Psoas muscle (tissue), 8 donors: ENCODE measurements around the gene ZNF674. TPM values are rescaled to one million over a fixed set of nuclear protein-coding genes. Genes with fewer than 3 reads are reported as not detected.
"Not testable (repeated sequence)": the region's sequence is repeated elsewhere in the genome, so short reads cannot be mapped to it uniquely, and the experiment has no call there.

ENCODE experiments used
- ATAC-seq, 4 donors: fragments of 200-7000 bp; cut with Tn5 transposase; one replicate each; pipeline ENCODE4 v1.9.1; 2020; ENCODE audit warnings: moderate library complexity in 3 of 4, mild to moderate bottlenecking in 2 of 4
- DNase-seq, 2 donors: peaks; one replicate each; pipeline ENCODE4 v3.0.0-alpha.2; 2020
- H3K27ac ChIP-seq: fragments of 200-600 bp; one replicate; pipeline ENCODE4 v1.8.0; 2022
- H3K27me3 ChIP-seq, 3 donors: fragments of 200-600 bp in 1 of 3; one replicate each; pipeline versions ENCODE4 v1.6.1 to v1.8.0; 2013 to 2022; ENCODE audit warnings: low read length in 2 of 3, mild to moderate bottlenecking in 2 of 3, moderate library complexity in 1 of 3; ENCODE audit not compliant: insufficient read depth in 3 of 3
- H3K36me3 ChIP-seq, 2 donors: fragments of 200-600 bp in 1 of 2; one replicate each; pipeline versions ENCODE4 v1.6.1 to v1.8.0; 2013 to 2022; ENCODE audit warnings: low read depth in 1 of 2, mild to moderate bottlenecking in 1 of 2, moderate library complexity in 1 of 2; ENCODE audit not compliant: insufficient read depth in 1 of 2
- H3K4me1 ChIP-seq: fragments of 200-600 bp; one replicate; pipeline ENCODE4 v1.8.0; 2022
- H3K4me3 ChIP-seq: fragments of 200-600 bp; one replicate; pipeline ENCODE4 v1.8.0; 2022; ENCODE audit warnings: mild to moderate bottlenecking
- H3K9me3 ChIP-seq: fragments of 200-600 bp; one replicate; pipeline ENCODE4 v1.8.0; 2022
- WGBS, 3 donors: extraction: QIAGEN DNeasy Blood & Tissue Kit; methylation state at CpG; one replicate each; pipeline versions ENCODE4 v1.1.6 to v1.1.7; 2013; 5-methylcytosine and 5-hydroxymethylcytosine counted together
- intact Hi-C, 2 donors: fragments of 100-400 bp; cut with DNase I; formaldehyde crosslinking; loops; one replicate each; pipeline versions ENCODE4 v1.11.0 to v1.14.2; 2022
- polyA plus RNA-seq, 3 donors: library from polyadenylated mRNA; stranded (reverse); fragments of 200-250 nt; gene quantifications; one replicate each; pipeline ENCODE4 v1.2.3, GENCODE V29; 2013
- total RNA-seq, 4 donors: library from RNA; stranded (reverse); fragmentation: NEBNext Ultra II Directional in 2 of 4; extraction: Animal tissue kit (Norgen Biotek cat#: 25700) in 2 of 4; gene quantifications; one replicate each; pipeline versions ENCODE4 v1.2.1 to v1.2.4, GENCODE V29; 2021 to 2023
- TF ChIP-seq, protein P1 (sequence below): fragments of 200-600 bp; IDR thresholded peaks from one replicate; pipeline ENCODE4 v1.8.0; 2022; ENCODE audit warnings: antibody characterized with exemption
- donor health status: healthy with polysubstance abuse.
- donor health status: DM: no; HTN: no; CAD: no; lungs with moderate emphysema.
- donor health status: Bipolar disorder and iron deficiency.
- donor health status: healthy.
- donor health status: DM: yes; HTN: yes; CAD: no.
- donor health status: DM: no; HTN: no; CAD: no.
- donor health status: DM: no; HTN: no; CAD: no.
- donor health status: DM: yes; HTN: yes; CAD: no.

ZNF674 gene
- total and polyA plus RNA-seq, 7 donors = 1.3 to 3.2 (median 2.5) TPM

DNA sequence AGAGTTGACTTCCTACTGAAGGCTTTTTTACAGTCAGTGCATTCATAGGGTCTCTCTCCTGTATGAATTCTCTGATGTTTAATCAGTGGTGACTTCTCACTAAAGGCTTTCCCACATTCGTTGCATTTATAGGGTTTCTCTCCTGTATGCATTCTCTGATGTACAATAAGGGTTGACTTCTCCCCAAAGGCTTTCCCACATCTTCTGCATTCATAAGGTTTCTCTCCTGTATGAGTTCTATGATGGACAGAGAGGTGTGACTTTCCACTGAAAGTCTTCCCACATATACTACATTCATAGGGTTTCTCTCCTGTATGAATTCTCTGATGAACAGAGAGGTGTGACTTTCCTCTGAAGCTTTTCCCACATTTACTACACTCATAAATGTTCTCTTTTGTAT lies 45.2 kb downstream of the ZNF674 start:
- Histone ChIP-seq H3K4me3 (no peak overlapping the region), H3K36me3 (peaks cover 0 to 5% of the 10 kb centered on the region in 2 donors), H3K27ac (no peak overlapping the region), H3K4me1 (no peaks in the 10 kb centered on the region), H3K9me3 (peaks cover 62% of the 10 kb centered on the region), H3K27me3 (no peaks in the 10 kb centered on the region)
- WGBS, 3 donors = 83 to 100% (median 95%) methylated on average over 1 of the region's 1 CpG
- no peak for ATAC-seq
- TF ChIP-seq, protein P1, sequence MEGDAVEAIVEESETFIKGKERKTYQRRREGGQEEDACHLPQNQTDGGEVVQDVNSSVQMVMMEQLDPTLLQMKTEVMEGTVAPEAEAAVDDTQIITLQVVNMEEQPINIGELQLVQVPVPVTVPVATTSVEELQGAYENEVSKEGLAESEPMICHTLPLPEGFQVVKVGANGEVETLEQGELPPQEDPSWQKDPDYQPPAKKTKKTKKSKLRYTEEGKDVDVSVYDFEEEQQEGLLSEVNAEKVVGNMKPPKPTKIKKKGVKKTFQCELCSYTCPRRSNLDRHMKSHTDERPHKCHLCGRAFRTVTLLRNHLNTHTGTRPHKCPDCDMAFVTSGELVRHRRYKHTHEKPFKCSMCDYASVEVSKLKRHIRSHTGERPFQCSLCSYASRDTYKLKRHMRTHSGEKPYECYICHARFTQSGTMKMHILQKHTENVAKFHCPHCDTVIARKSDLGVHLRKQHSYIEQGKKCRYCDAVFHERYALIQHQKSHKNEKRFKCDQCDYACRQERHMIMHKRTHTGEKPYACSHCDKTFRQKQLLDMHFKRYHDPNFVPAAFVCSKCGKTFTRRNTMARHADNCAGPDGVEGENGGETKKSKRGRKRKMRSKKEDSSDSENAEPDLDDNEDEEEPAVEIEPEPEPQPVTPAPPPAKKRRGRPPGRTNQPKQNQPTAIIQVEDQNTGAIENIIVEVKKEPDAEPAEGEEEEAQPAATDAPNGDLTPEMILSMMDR = no peak
- DNase-seq = no peak
- intact Hi-C loops = no loop called here

DNA sequence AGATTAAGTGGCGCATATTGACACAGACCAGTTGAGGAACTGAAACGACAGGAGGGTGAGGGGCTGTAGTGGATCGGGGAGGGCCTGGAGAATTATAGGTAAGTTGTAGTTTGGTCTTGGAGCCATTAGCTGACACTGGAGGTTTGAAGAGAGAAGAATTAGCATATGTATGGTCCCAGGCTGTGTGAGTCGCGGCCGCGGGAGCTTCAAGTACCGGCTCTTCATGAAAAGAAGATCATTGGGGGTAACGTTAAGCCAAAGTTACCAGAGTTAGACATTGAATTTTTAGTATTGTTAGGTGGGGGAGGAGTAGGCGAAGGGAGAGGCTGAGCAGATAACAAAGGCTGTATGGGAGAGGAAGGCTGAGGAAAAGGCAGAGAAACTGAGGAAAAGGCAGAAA lies 56.5 kb downstream of the ZNF674 start:
- Histone ChIP-seq H3K9me3 (peaks cover 32% of the 10 kb centered on the region), H3K4me3 (no peak overlapping the region), H3K27me3 (no peaks in the 10 kb centered on the region), H3K27ac (no peak overlapping the region), H3K36me3 (no peaks in the 10 kb centered on the region), H3K4me1 (no peaks in the 10 kb centered on the region)
- no peak for DNase-seq
- intact Hi-C loops = no loop called here
- WGBS, 3 donors = 72 to 80% (median 74%) methylated on average over 9 to 10 of the region's 10 CpGs
- TF ChIP-seq, protein P1 = no peak
- no peak for ATAC-seq

DNA sequence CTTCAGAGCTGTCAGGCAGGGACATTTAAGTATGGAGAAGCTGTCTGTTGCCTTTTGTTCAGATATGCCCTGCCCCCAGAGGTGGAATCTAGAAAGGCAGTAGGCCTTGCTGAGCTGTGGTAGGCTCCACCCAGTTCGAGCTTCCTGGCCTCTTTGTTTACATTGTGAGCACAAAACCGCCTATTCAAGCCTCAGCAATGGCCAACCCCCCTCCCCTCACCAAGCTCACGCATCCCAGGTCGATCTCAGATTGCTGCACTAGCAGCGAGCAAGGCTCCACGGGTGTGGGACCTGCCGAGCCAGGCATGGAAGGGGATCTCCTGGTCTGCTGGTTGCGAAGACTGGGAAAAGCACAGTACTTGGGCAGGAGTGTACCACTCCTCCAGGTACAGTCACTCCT lies 59.3 kb downstream of the ZNF674 start:
- DNase-seq (no peak), ATAC-seq (no peak)
- H3K4me3 ChIP-seq = no peak overlapping the region
- H3K9me3 ChIP-seq = peaks cover 13% of the 10 kb centered on the region
- TF ChIP-seq, protein P1 = no peak
- no peaks in the 10 kb centered on the region for H3K27me3 ChIP-seq
- H3K4me1 ChIP-seq = no peaks in the 10 kb centered on the region
- intact Hi-C loops = no loop called here
- no peak overlapping the region for H3K27ac ChIP-seq
- 78 to 97% (median 92%) methylated on average over 6 to 8 of the region's 8 CpGs for whole genome bisulfite sequencing, 3 donors
- no peaks in the 10 kb centered on the region for H3K36me3 ChIP-seq

DNA sequence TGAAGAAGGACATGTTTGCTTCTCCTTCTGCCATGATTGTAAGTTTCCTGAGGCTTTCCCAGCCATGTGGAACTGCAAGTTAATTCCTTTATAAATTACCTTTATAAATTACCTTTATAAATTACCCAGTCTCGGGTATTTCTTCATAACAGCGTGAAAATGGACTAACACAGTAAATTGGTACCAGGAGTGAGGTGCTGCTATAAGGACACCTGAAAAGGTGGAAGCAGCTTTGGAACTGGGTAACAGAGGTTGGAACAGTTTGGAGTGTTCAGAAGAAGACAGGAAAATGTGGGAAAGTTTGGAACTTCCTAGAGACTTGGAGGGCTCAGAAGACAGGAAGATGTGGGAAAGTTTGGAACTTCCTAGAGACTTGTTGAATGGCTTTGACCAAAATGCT lies 66.6 kb downstream of the ZNF674 start:
- H3K27me3 ChIP-seq, H3K36me3 ChIP-seq, H3K4me1 ChIP-seq, DNase-seq, H3K4me3 ChIP-seq, H3K27ac ChIP-seq, ATAC-seq, intact Hi-C loops: not testable (repeated sequence)
- 77 to 98% (median 96%) methylated on average over 2 of the region's 2 CpGs for WGBS, 3 donors
- H3K9me3 ChIP-seq = peaks cover 14% of the 10 kb centered on the region

DNA sequence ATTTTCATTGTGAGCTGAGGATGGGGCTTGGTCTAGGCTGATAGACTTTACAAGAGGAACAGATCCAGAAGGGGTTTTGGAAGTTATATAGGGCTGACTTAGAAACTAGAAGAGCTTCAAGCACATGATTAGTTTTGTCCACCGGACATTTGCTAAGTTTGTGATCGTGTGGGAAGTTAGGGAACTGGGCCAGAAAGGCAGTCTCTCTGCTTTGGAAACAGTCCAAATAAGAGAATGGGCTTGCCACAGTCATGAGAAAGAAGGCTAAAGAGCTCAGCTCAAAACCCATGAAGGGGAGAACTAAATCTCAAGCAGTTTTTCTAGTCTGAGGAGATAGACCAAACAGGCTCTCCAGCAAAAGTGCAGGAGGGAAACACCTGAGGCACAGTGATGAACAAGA lies 67.8 kb downstream of the ZNF674 start:
- WGBS, 3 donors = 5 to 32% (median 8%) methylated on average over 2 of the region's 2 CpGs
- intact Hi-C loops = no loop called here
- ATAC-seq = no peak
- Histone ChIP-seq H3K36me3 (peaks cover 0 to 4% of the 10 kb centered on the region in 2 donors), H3K27ac (no peak overlapping the region), H3K27me3 (no peaks in the 10 kb centered on the region), H3K9me3 (peaks cover 10% of the 10 kb centered on the region), H3K4me1 (no peaks in the 10 kb centered on the region), H3K4me3 (no peak overlapping the region)
- no peak for DNase-seq
- TF ChIP-seq, protein P1 = no peak
